Measurements from ENCODE around the gene PARP9. TPM values are rescaled to one million over a fixed set of nuclear protein-coding genes. Genes with fewer than 3 reads are reported as not detected.
"Not testable (repeated sequence)": the region's sequence is repeated elsewhere in the genome, so short reads cannot be mapped to it uniquely, and the experiment has no call there.

PARP9 gene
- total RNA-seq, 1 experiment from 2014 or later = 14.8 TPM

DNA sequence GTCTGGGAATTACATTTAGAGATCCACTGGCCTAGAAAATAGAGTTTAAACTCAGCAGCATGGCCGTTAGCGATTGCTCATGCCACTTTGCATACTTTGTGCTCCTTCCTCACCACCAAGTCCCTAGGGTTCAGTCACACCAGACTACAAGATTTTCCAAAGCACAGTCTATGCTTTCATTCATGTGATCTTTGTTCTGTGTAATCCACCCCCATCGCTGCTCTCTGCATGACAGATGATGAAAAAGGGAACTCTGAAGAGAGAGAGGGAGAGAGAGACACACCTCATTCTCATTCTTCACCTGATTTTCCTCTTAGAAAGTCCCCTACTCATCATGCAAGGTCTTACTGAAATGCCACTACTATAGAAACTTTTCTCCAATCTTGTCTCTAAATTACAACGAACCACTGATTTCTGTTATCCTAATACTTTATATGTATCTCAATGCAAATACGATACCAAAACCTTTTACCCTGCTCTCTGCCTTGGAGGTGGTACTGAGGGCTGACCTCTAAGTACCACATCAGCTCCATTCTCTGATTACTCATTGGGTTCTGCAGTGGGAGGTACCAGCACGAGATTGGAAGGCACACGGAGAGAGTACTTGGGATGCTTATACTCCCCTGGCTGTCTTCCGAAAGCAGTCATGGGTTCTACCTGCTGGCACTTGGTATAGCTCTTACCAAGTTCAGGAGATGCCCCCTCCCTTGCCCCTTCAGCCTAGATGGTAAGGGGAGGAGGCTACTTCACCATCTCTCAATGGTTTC lies 12.3 kb upstream of the PARP9 start:
- Histone ChIP-seq H4K20me1 (ENCODE audit: low read length) (no peaks in the 10 kb centered on the region), H3K9ac (ENCODE audit: low read length) (no peak overlapping the region), H3K27me3 (ENCODE audit: low read length) (no peaks in the 10 kb centered on the region), H3K27ac (ENCODE audit: low read length) (no peak overlapping the region), H3K9me3 (ENCODE audit: low read length) (peaks cover 2% of the 10 kb centered on the region), H3K36me3 (ENCODE audit: low read depth, low read length) (0 out of 2 replicates have a peak, but pooled peaks cover 7% of the 10 kb centered on the region), H3K4me1 (ENCODE audit: insufficient read depth, low read length) (peaks cover 12% of the 10 kb centered on the region), H3K9me2 (replicated peaks; ENCODE audit: low read length) (no peaks in the 10 kb centered on the region), H3K79me2 (ENCODE audit: low read length) (no peaks in the 10 kb centered on the region), H3F3A (ENCODE audit: low read length, unreplicated experiment) (peaks cover 6% of the 10 kb centered on the region), H3K4me3 (ENCODE audit: low read length) (no peak overlapping the region), H3K4me2 (ENCODE audit: low read length) (no peak overlapping the region), H2AFZ (ENCODE audit: low read length) (no peak overlapping the region)
- ChIA-PET CTCF (no interaction called here), POLR2A (ENCODE audit: unreplicated experiment) (no interaction called here)
- intact Hi-C loops (cut with micrococcal nuclease) = no loop called here
- TF ChIP-seq, protein P1, sequence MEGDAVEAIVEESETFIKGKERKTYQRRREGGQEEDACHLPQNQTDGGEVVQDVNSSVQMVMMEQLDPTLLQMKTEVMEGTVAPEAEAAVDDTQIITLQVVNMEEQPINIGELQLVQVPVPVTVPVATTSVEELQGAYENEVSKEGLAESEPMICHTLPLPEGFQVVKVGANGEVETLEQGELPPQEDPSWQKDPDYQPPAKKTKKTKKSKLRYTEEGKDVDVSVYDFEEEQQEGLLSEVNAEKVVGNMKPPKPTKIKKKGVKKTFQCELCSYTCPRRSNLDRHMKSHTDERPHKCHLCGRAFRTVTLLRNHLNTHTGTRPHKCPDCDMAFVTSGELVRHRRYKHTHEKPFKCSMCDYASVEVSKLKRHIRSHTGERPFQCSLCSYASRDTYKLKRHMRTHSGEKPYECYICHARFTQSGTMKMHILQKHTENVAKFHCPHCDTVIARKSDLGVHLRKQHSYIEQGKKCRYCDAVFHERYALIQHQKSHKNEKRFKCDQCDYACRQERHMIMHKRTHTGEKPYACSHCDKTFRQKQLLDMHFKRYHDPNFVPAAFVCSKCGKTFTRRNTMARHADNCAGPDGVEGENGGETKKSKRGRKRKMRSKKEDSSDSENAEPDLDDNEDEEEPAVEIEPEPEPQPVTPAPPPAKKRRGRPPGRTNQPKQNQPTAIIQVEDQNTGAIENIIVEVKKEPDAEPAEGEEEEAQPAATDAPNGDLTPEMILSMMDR (conservative IDR thresholded peaks at IDR 0.05; ENCODE audit: low read depth, low read length) = no peak
- no peak for TF ChIP-seq EZH2 (IDR thresholded peaks at IDR 0.05; ENCODE audit: low read length, unreplicated experiment)
- TF ChIP-seq EZH2phosphoT487 (IDR thresholded peaks at IDR 0.05; ENCODE audit: borderline replicate concordance, low read length) = no peak
- DNase-seq (no peak), ATAC-seq (no peak)
- no TSS peak for BruUV-seq (replicated peaks)

DNA sequence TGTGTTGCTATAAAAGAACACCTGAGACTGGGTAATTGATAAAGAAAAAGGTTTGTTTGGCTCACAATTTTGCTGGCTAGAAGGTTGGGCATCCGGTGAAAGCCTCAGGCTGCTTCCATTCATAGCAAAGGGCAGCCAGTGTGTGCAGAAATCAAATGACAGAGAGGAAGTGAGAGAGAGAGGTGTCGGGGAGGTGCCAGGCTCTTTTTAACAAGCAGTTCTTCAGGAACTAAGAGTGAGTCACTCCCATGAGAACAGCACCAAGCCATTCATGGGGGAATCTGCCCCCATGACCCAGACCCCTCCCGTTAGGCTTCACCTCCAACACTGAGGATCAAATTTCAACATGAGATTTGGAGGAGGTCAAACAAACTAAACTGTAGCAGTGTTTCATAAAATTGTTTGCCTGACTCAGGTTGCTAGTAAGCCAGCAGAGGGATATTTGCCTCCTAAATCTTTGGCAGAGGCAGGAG lies 8.9 kb upstream of the PARP9 start:
- no peaks in the 10 kb centered on the region for H4K20me1 ChIP-seq (ENCODE audit: low read length)
- H3K27me3 ChIP-seq (ENCODE audit: low read length) = no peaks in the 10 kb centered on the region
- peak overlapping the region; percentile 42; the same call in 1 of the 2 replicates for H3K9ac ChIP-seq (ENCODE audit: low read length)
- no peaks in the 10 kb centered on the region for H3K79me2 ChIP-seq (ENCODE audit: low read length)
- POLR2A ChIA-PET (ENCODE audit: unreplicated experiment) = no interaction called here
- H3K4me2 ChIP-seq (ENCODE audit: low read length) = peak overlapping the region; percentile 56
- peak overlapping the region; percentile 88 for H3K27ac ChIP-seq (ENCODE audit: low read length)
- H2AFZ ChIP-seq (ENCODE audit: low read length) = peak overlapping the region; percentile 66
- H3K4me3 ChIP-seq (ENCODE audit: low read length) = no peak overlapping the region
- H3K4me1 ChIP-seq (ENCODE audit: insufficient read depth, low read length) = peaks cover 12% of the 10 kb centered on the region
- H3K36me3 ChIP-seq (ENCODE audit: low read depth, low read length) = peaks cover 19% of the 10 kb centered on the region; the same call in 1 of the 2 replicates
- no TSS peak for BruUV-seq (replicated peaks)
- H3K9me3 ChIP-seq (ENCODE audit: low read length) = no peaks in the 10 kb centered on the region
- ATAC-seq (peak; percentile 95), DNase-seq (peak; percentile 98)
- H3F3A ChIP-seq (ENCODE audit: low read length, unreplicated experiment) = peaks cover 6% of the 10 kb centered on the region
- no peaks in the 10 kb centered on the region for H3K9me2 ChIP-seq (replicated peaks; ENCODE audit: low read length)
- intact Hi-C loops (cut with micrococcal nuclease) = loop anchor here (1.0 kb wide), 2 partner anchors 13 to 106 kb away; no protein-coding TSS in a partner anchor
- CTCF ChIA-PET = no interaction called here
- TF ChIP-seq, protein P1 (conservative IDR thresholded peaks at IDR 0.05; ENCODE audit: low read depth, low read length) = no peak
- TF ChIP-seq EZH2phosphoT487 (IDR thresholded peaks at IDR 0.05; ENCODE audit: borderline replicate concordance, low read length) = no peak
- no peak for TF ChIP-seq EZH2 (IDR thresholded peaks at IDR 0.05; ENCODE audit: low read length, unreplicated experiment)

DNA sequence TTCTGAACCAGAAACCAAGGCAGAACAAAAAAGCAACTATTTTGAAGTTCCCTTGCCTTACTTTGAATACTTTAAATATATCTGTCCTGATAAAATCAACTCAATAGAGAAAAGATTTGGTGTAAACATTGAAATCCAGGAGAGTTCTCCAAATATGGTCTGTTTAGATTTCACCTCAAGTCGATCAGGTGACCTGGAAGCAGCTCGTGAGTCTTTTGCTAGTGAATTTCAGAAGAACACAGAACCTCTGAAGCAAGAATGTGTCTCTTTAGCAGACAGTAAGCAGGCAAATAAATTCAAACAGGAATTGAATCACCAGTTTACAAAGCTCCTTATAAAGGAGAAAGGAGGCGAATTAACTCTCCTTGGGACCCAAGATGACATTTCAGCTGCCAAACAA lies 4.7 kb upstream of the PARP9 start:
- peaks cover 19% of the 10 kb centered on the region; the same call in 1 of the 2 replicates for H3K36me3 ChIP-seq (ENCODE audit: low read depth, low read length)
- no peaks in the 10 kb centered on the region for H3K9me3 ChIP-seq (ENCODE audit: low read length)
- no peaks in the 10 kb centered on the region for H3K27me3 ChIP-seq (ENCODE audit: low read length)
- no peaks in the 10 kb centered on the region for H4K20me1 ChIP-seq (ENCODE audit: low read length)
- intact Hi-C loops (cut with micrococcal nuclease) = no loop called here
- H3K4me3 ChIP-seq (ENCODE audit: low read length) = no peak overlapping the region
- no TSS peak for BruUV-seq (replicated peaks)
- ChIA-PET CTCF (no interaction called here), POLR2A (ENCODE audit: unreplicated experiment) (interaction anchor here (0.7 kb wide), 1 partner anchor 121 kb away, joined by 3 read pairs; no protein-coding TSS in a partner anchor)
- H3K79me2 ChIP-seq (ENCODE audit: low read length) = peaks cover 17% of the 10 kb centered on the region
- TF ChIP-seq, protein P1 (conservative IDR thresholded peaks at IDR 0.05; ENCODE audit: low read depth, low read length) = no peak
- TF ChIP-seq EZH2 (IDR thresholded peaks at IDR 0.05; ENCODE audit: low read length, unreplicated experiment) = no peak
- TF ChIP-seq EZH2phosphoT487 (IDR thresholded peaks at IDR 0.05; ENCODE audit: borderline replicate concordance, low read length) = no peak
- no peak overlapping the region for H3K9ac ChIP-seq (ENCODE audit: low read length)
- H3F3A ChIP-seq (ENCODE audit: low read length, unreplicated experiment) = peaks cover 6% of the 10 kb centered on the region
- no peak overlapping the region for H2AFZ ChIP-seq (ENCODE audit: low read length)
- ATAC-seq = no peak
- H3K4me2 ChIP-seq (ENCODE audit: low read length) = no peak overlapping the region
- H3K9me2 ChIP-seq (replicated peaks; ENCODE audit: low read length) = no peaks in the 10 kb centered on the region
- H3K4me1 ChIP-seq (ENCODE audit: insufficient read depth, low read length) = peaks cover 22% of the 10 kb centered on the region
- no peak overlapping the region for H3K27ac ChIP-seq (ENCODE audit: low read length)
- no peak for DNase-seq

DNA sequence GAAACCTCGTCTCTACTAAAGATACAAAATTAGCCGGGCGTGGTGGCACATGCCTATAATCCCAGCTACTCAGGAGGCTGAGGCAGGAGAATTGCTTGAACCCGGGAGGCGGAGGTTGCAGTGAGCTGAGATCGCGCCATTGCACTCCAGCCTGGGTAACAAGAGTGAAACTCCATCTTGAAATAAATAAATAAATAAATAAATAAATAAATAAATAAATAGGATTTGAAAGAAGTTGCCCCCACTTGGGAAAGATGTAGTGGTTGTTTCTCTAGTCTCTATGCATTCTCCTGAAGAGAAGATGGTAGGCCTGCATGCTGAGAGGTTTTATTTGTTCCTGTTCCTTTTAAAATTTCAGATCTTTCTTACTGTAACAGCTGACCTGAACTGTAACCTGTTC lies 4.0 kb upstream of the PARP9 start:
- H2AFZ ChIP-seq (ENCODE audit: low read length); BruUV-seq (replicated peaks); H4K20me1 ChIP-seq (ENCODE audit: low read length); ATAC-seq; CTCF ChIA-PET; H3K27me3 ChIP-seq (ENCODE audit: low read length); H3F3A ChIP-seq (ENCODE audit: low read length, unreplicated experiment); H3K4me2 ChIP-seq (ENCODE audit: low read length); H3K9me2 ChIP-seq (replicated peaks; ENCODE audit: low read length); DNase-seq; intact Hi-C loops (cut with micrococcal nuclease); H3K4me3 ChIP-seq (ENCODE audit: low read length); H3K9ac ChIP-seq (ENCODE audit: low read length); H3K27ac ChIP-seq (ENCODE audit: low read length); H3K9me3 ChIP-seq (ENCODE audit: low read length): not testable (repeated sequence)
- Histone ChIP-seq H3K79me2 (ENCODE audit: low read length) (peaks cover 22% of the 10 kb centered on the region), H3K4me1 (ENCODE audit: insufficient read depth, low read length) (peaks cover 21% of the 10 kb centered on the region), H3K36me3 (ENCODE audit: low read depth, low read length) (peaks cover 19% of the 10 kb centered on the region; the same call in 1 of the 2 replicates)
- POLR2A ChIA-PET (ENCODE audit: unreplicated experiment) = interaction anchor here (0.7 kb wide), 1 partner anchor 122 kb away, joined by 3 read pairs; no protein-coding TSS in a partner anchor

Data from PC-3 (cell line).